HG03354 (cell line): ENCODE results near the gene HES6.

Source experiments
- ATAC-seq: cut with Tn5 transposase; IDR thresholded peaks from one replicate; pipeline ENCODE4 v1.9.1; 2021; ENCODE audit warnings: mild to moderate bottlenecking; ENCODE audit not compliant: unreplicated experiment, poor library complexity, severe bottlenecking

The HES6 gene

GRCh38 chr2:238216651-238217184, 23.1 kb downstream of the HES6 start:
- ATAC-seq = no peak

- ATAC-seq = no peak
These were observed 32.8 kb downstream of the HES6 start for GRCh38 chr2:238207006-238207405.

GRCh38 chr2:238203973-238204683, 35.7 kb downstream of the HES6 start:
- ATAC-seq = peak; percentile 22

- ATAC-seq = peak; percentile 94
These were observed 36.5 kb downstream of the HES6 start, which contains the start of gene ILKAP for GRCh38 chr2:238203094-238203972. Gene ILKAP (minus strand): TSS chr2:238203695. CDS start chr2:238203553, 142 bp downstream.

- ATAC-seq = no peak
These were observed 37.3 kb downstream of the HES6 start for GRCh38 chr2:238202326-238203093.

GRCh38 chr2:238190445-238190844, 49.4 kb downstream of the HES6 start:
- ATAC-seq = no peak
